HAP-1 (cell line): ENCODE results near the gene LBR.

Experiments used
- DNase-seq, 2 experiments: peaks; one replicate each; pipeline ENCODE4 v3.0.0-alpha.2; 2016 to 2020; ENCODE audit warnings: low spot score in 2 of 2
- H3K27me3 ChIP-seq: fragments of 250-450 bp; sonication (Bioruptor Pico); 2 replicates; pipeline ENCODE4 v1.5.1; 2020; ENCODE audit warnings: low read depth, mild to moderate bottlenecking, moderate library complexity
- H3K36me3 ChIP-seq: fragments of 250-450 bp; sonication (Bioruptor Pico); replicated peaks from 2 replicates; pipeline ENCODE4 v1.5.1; 2020; ENCODE audit warnings: mild to moderate bottlenecking
- H3K4me1 ChIP-seq: fragments of 250-450 bp; sonication (Bioruptor Pico); 2 replicates; pipeline ENCODE4 v1.5.1; 2020; ENCODE audit warnings: mild to moderate bottlenecking
- H3K4me3 ChIP-seq: fragments of 250-450 bp; sonication (Bioruptor Pico); 2 replicates; pipeline ENCODE4 v1.5.1; 2020; ENCODE audit warnings: mild to moderate bottlenecking, moderate library complexity
- H3K9me3 ChIP-seq: fragments of 250-450 bp; sonication (Bioruptor Pico); 2 replicates; pipeline ENCODE4 v1.5.1; 2020; ENCODE audit warnings: mild to moderate bottlenecking, moderate library complexity
- in situ Hi-C: fragments of 300-500 bp; cut with MboI; formaldehyde crosslinking; loops from 3 replicates; pipeline ENCODE4 v1.14.3; 2020; ENCODE audit warnings: low sequenced_read_pairs, inconsistent platforms, mixed read lengths

LBR gene

GRCh38 chr1:225428881-225429455 lies 1.1 kb upstream of the LBR start:
- H3K4me1 ChIP-seq, result peaks cover 30% of the 10 kb centered on the region
- in situ Hi-C loops, result no loop called here
- no peaks in the 10 kb centered on the region; the same call in 1 of the 2 replicates for H3K9me3 ChIP-seq
- H3K36me3 ChIP-seq, result peaks cover 5% of the 10 kb centered on the region
- no peaks in the 10 kb centered on the region for H3K27me3 ChIP-seq
- DNase-seq, result no peak
- H3K4me3 ChIP-seq, result peak overlapping the region; percentile 77

- peak; percentile 89 to 93 for DNase-seq
- peak overlapping the region; percentile 77 for H3K4me3 ChIP-seq
- H3K4me1 ChIP-seq, result peaks cover 37% of the 10 kb centered on the region
- peaks cover 12% of the 10 kb centered on the region for H3K36me3 ChIP-seq
- no peaks in the 10 kb centered on the region; the same call in 1 of the 2 replicates for H3K9me3 ChIP-seq
- in situ Hi-C loops, result no loop called here
- no peaks in the 10 kb centered on the region for H3K27me3 ChIP-seq
Measured at GRCh38 chr1:225428068-225428880, 436 bp upstream of the LBR start.

GRCh38 chr1:225426395-225427234 lies 1.2 kb downstream of the LBR start:
- Histone ChIP-seq H3K4me3 (peak overlapping the region; percentile 77), H3K27me3 (no peaks in the 10 kb centered on the region), H3K4me1 (peaks cover 44% of the 10 kb centered on the region), H3K9me3 (no peaks in the 10 kb centered on the region; the same call in 1 of the 2 replicates), H3K36me3 (peaks cover 28% of the 10 kb centered on the region)
- peak; percentile 30 to 34 for DNase-seq
- in situ Hi-C loops, result no loop called here

GRCh38 chr1:225425201-225425786 lies 2.5 kb downstream of the LBR start:
- in situ Hi-C loops, result no loop called here
- peak overlapping the region; percentile 77 for H3K4me3 ChIP-seq
- DNase-seq, result peak in 1 of 2 experiments; percentile 37
- H3K36me3 ChIP-seq, result peaks cover 39% of the 10 kb centered on the region
- no peaks in the 10 kb centered on the region; the same call in 1 of the 2 replicates for H3K9me3 ChIP-seq
- peaks cover 44% of the 10 kb centered on the region for H3K4me1 ChIP-seq
- no peaks in the 10 kb centered on the region for H3K27me3 ChIP-seq

GRCh38 chr1:225424562-225425200 lies 3.2 kb downstream of the LBR start:
- peaks cover 41% of the 10 kb centered on the region for H3K36me3 ChIP-seq
- H3K27me3 ChIP-seq, result no peaks in the 10 kb centered on the region
- peaks cover 44% of the 10 kb centered on the region for H3K4me1 ChIP-seq
- H3K4me3 ChIP-seq, result peak overlapping the region; percentile 77
- in situ Hi-C loops, result no loop called here
- H3K9me3 ChIP-seq, result no peaks in the 10 kb centered on the region; the same call in 1 of the 2 replicates
- no peak for DNase-seq

GRCh38 chr1:225423518-225423855 lies 4.4 kb downstream of the LBR start:
- peaks cover 53% of the 10 kb centered on the region for H3K36me3 ChIP-seq
- no peak overlapping the region for H3K4me3 ChIP-seq
- no peaks in the 10 kb centered on the region for H3K27me3 ChIP-seq
- H3K4me1 ChIP-seq, result peaks cover 36% of the 10 kb centered on the region
- in situ Hi-C loops, result no loop called here
- no peaks in the 10 kb centered on the region; the same call in 1 of the 2 replicates for H3K9me3 ChIP-seq
- no peak for DNase-seq

- H3K9me3 ChIP-seq, result no peaks in the 10 kb centered on the region
- no peak overlapping the region for H3K4me3 ChIP-seq
Measured at GRCh38 chr1:225422795-225423517, 4.9 kb downstream of the LBR start.

GRCh38 chr1:225422031-225422605 lies 5.7 kb downstream of the LBR start:
- Histone ChIP-seq H3K36me3 (peaks cover 67% of the 10 kb centered on the region), H3K4me1 (peaks cover 36% of the 10 kb centered on the region), H3K4me3 (no peak overlapping the region), H3K9me3 (no peaks in the 10 kb centered on the region), H3K27me3 (no peaks in the 10 kb centered on the region)
- in situ Hi-C loops, result no loop called here
- no peak for DNase-seq

More at GRCh38 chr1:225422795-225423517, 4.9 kb downstream of the LBR start:
- Histone ChIP-seq H3K36me3 (peaks cover 58% of the 10 kb centered on the region), H3K4me1 (peaks cover 36% of the 10 kb centered on the region), H3K27me3 (no peaks in the 10 kb centered on the region)
- in situ Hi-C loops, result no loop called here
- DNase-seq, result no peak

GRCh38 chr1:225418598-225418997 lies 9.2 kb downstream of the LBR start:
- Histone ChIP-seq H3K9me3 (no peaks in the 10 kb centered on the region), H3K36me3 (peaks cover 92% of the 10 kb centered on the region), H3K4me3 (no peak overlapping the region), H3K27me3 (no peaks in the 10 kb centered on the region), H3K4me1 (peaks cover 10% of the 10 kb centered on the region)
- no peak for DNase-seq
- in situ Hi-C loops, result no loop called here

- DNase-seq, result no peak
- in situ Hi-C loops, result no loop called here
- Histone ChIP-seq H3K27me3 (no peaks in the 10 kb centered on the region), H3K36me3 (peaks cover 92% of the 10 kb centered on the region), H3K4me3 (no peak overlapping the region), H3K4me1 (peaks cover 6% of the 10 kb centered on the region), H3K9me3 (no peaks in the 10 kb centered on the region)
Measured at GRCh38 chr1:225418059-225418458, 9.8 kb downstream of the LBR start.

- H3K36me3 ChIP-seq, result peaks cover 92% of the 10 kb centered on the region
- no peak for DNase-seq
- no peaks in the 10 kb centered on the region for H3K9me3 ChIP-seq
- in situ Hi-C loops, result no loop called here
- H3K4me1 ChIP-seq, result no peaks in the 10 kb centered on the region
- H3K4me3 ChIP-seq, result no peak overlapping the region
- H3K27me3 ChIP-seq, result no peaks in the 10 kb centered on the region
Measured at GRCh38 chr1:225415967-225416745, 11.7 kb downstream of the LBR start.

- H3K36me3 ChIP-seq, result peaks cover 95% of the 10 kb centered on the region
- H3K27me3 ChIP-seq, result no peaks in the 10 kb centered on the region
- in situ Hi-C loops, result no loop called here
- DNase-seq, result no peak
- H3K4me3 ChIP-seq, result no peak overlapping the region
- H3K9me3 ChIP-seq, result no peaks in the 10 kb centered on the region
- H3K4me1 ChIP-seq, result no peaks in the 10 kb centered on the region
Measured at GRCh38 chr1:225415307-225415706, 12.5 kb downstream of the LBR start.
